ENCODE measurements around the gene SKAP1.

- TF ChIP-seq CTCF (IDR thresholded peaks at IDR 0.05; ENCODE audit: insufficient read depth, low read length) = no peak
- TF ChIP-seq POLR2AphosphoS5 (IDR thresholded peaks at IDR 0.05; ENCODE audit: low read depth) = no peak
- TF ChIP-seq REST (IDR thresholded peaks at IDR 0.05; ENCODE audit: insufficient replicate concordance, low read depth) = no peak
Measured at GRCh38 chr17:48263731-48264035, 166.3 kb downstream of the SKAP1 start.

Data from HL-60 (cell line).